ENCODE data around the gene GPR180.

Gene GPR180

DNA sequence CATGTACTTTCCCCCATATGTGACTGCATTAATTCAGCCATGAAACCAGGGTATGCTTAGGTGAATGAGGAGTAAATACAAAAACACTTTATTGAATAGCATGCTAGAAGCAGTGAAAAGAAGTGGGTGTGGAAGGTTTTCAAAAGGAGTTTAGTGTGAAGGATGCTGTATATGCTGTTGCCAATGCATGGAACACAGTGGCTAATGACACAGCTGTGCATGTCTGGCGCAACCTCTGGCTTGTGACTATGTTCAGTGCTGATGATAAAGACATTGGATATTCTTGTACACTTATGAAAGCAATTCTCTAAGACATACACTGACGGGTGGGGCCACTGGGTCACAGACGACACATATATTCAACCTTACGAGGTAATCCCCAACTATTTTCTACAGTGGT lies 55.5 kb downstream of the GPR180 start:
- no peak for DNase-seq

DNA sequence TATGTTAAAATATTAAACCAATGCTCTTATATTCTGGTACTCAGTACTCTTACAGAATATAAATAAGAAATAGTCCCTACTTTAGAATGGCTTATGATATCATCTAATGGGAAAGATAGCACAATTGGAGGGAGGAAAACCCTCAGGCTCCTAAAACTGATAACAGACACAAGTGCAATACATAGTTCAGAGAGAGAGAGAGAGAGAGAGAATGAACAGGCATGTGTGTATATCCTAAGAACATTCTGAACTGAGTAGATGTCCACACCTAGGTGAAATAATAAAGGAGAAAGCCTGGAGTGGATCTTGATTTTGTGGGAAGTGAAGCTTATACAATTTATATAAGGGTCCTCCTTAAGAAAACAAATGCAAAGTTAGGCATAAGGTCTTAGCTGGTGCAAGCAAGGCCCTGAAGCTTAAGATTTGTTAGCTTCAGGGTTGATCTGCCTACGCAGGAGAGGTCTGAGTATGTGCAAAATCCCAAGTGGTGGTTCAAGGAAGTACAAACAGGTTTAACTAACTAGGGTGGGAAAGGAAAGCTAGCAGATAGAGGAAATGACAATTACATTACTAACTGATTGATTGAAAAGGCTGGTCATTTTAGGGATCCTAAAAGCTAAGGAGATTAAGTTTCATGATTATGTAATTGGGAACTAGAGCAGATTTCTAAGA lies 57.4 kb downstream of the GPR180 start:
- DNase-seq, result no peak

DNA sequence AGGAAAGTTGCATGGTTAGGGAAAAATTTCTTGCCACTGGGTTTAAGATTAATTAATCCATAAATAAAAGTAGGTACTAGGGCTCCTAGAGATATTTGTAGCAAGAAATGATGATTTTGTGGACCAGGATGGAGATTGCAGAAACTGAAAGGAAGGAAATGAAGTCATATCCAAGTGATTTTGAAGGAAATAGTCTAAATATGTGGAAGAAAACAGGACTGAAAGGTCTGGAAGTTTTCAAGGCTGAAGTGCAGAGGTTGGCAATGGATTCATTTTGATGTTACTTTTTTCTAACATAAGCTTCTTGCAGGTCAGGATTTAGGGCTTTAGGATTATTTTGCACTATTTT lies 57.9 kb downstream of the GPR180 start:
- no peak for DNase-seq

DNA sequence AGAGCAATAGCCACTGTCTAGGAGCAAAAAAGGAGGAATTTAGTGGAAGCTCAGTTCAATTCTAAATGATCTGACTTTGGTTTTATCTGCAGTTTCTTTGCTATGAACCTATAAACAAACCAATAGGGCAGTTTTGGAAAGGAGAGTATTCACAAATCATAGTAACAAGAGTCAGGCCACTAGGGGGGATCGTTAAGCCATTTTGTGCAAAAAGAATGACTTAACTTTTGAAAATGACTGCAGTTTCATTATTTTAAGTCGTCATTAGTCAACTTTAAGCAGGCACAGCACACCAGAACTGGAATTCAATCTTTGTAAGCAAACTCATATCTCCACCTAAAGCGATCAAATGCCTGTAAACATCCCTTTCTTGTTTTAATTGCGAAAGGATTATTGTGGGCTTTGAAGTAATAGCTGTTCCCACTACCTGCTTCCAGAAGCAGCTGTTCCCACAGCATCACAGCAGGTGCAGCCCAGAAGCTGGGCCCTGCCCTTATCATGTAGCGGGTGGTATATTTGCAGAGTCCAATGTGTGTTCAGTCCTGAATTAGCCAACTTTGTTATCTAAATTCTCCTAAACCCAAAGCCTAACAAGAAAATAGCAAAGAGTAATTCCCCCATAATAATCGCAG lies 59.2 kb downstream of the GPR180 start:
- DNase-seq, result no peak

DNA sequence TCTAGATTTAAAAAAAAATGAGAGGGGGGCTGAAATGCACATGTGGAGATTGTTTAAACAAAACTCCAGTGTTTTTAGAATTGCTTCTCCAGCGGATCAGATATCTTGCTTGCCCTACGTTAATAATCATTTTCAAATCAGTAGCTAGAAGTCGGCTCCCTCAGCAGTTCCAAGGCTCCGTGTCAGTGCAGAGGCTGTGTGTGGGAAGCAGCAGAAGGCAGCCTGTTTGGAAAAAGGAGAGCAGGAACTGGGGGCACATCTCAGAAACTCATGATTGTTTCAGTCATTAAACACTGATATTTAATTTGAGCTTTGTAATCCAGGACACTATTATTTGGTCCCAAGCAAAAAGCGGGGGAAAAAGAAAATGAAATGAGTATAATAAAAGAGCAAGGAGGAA lies 59.7 kb downstream of the GPR180 start:
- DNase-seq, result no peak

- no peak for DNase-seq
Observed at GRCh38 chr13:94662274-94662945, 60.8 kb downstream of the GPR180 start.

- no peak for DNase-seq
Observed at GRCh38 chr13:94664889-94665288, 63.2 kb downstream of the GPR180 start.

DNA sequence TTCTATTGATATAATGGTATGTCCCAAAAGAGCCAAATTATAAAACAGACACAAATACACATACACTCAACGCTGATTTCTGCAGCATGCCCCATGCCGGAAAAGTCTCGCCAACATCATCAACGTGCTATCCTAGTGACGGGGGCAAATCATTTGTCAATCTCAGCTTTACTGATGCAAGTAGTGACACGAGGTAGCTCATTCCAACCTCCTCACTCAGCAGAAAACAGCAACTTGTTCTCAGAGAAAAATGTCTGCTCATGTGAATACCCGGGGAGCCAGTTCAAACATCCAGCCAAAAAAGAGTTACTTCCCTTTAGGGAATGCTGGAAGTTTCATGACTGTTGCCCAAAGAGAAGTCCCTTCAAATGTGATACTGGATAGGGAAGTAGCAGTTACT lies 64.4 kb downstream of the GPR180 start:
- DNase-seq, result no peak

- DNase-seq, result no peak
Observed at GRCh38 chr13:94667190-94667589, 65.5 kb downstream of the GPR180 start.

GRCh38 chr13:94672400-94672799 lies 70.7 kb downstream of the GPR180 start:
- DNase-seq, result no peak

DNA sequence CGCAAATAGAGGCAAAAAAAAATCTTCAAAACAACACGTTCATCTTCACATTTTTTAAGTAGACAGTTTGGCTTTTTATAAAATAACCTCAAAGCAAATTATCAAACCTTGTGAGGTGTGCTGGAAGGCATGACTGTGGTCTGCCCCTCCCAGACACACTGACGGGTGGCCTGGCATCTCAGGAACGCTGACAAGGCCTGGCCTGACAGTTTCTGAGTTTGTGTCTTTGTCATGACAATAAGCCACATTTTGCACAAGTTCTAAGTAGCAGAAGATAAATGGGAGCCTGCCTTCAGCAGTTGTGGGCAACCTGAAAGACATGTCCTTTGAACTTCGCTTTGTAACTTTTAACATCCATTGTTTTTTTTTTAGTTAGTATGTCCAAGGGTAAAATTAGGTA lies 72.2 kb downstream of the GPR180 start:
- DNase-seq, result no peak

GRCh38 chr13:94674609-94675348 lies 73.1 kb downstream of the GPR180 start:
- DNase-seq, result peak; percentile 2

DNA sequence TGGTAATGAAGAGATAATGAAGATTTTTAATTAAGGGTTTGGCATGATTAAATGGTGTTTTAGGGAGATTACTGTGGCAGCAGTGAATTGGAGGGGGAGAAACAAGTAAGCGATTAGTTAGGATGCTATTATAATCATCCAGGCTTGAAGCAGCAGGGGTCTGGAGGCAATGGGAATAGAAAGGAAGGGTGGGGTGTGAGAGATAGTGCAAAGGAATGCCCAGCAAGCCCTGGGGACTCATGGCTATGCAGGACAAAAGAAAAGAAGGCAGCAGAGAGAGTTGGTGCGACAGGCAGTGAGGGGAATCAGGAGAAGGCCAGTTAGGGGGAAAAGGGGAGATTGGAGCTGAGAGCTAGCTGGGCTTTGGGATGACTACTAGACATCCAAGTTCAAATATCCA lies 76.1 kb downstream of the GPR180 start:
- no peak for DNase-seq

DNA sequence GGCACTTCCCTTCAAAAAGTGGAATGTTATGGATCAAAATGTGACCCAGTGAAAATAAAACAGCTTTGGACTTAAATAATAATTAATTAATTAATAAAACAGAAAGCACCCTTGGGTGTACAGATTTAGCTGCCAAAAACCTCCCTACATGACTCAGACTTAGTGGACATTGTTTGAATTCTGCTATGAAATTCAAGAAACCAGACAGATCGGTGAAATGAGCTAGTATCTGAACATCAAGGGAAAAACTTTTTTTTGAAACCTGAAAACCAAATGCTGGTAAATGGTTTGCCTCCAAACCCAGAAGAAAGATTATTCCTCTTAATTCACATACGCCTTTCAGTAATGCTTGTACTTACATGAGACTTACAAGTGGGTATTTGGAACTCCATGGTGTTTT lies 77.2 kb downstream of the GPR180 start:
- no peak for DNase-seq

DNA sequence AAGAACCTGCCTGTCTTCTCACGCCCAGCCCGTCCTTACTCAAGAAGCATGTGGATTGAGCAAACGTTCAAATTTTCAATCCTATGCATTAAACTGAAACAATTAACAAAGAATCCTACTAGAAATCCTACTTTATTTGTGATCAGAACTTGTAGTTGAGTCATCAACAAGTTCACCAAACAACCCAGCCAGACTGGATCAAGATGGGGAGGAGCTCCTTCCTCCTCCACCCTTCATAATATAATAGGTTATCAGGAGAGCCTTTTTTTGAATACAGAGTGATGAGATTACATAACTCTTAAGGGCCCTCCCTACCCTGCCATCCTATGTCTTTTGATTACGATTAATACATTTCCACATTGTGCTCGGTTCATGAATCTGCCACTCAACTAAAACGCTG lies 78.0 kb downstream of the GPR180 start:
- DNase-seq, result no peak

- no peak for DNase-seq
Observed at GRCh38 chr13:94682229-94682628, 80.6 kb downstream of the GPR180 start.

GRCh38 chr13:94683409-94683808 lies 81.8 kb downstream of the GPR180 start:
- DNase-seq, result no peak

All from effector CD8-positive, alpha-beta T cell (primary cell).